Activated CD4-positive, alpha-beta T cell treated with anti-CD3 and anti-CD28 coated beads, Interleukin-2, amount 10 ng/mL, durations not matched to agents 7 days and 5 days (primary cell): ENCODE measurements around the gene SCG5. TPM values are rescaled to one million over a fixed set of nuclear protein-coding genes. Genes with fewer than 3 reads are reported as not detected.

Experiments used
- CTCF ChIA-PET: fragments of 350-600 bp; sonication (Branson Sonifier 250); formaldehyde crosslinking; loops from one replicate; lab custom pipeline; 2021; ENCODE audit warnings: antibody characterized with exemption; lab: Charles Lee
- POLR2A ChIA-PET: fragments of 350-600 bp; sonication (Branson Sonifier 250); formaldehyde crosslinking; loops from one replicate; lab custom pipeline; 2021; ENCODE audit warnings: antibody characterized with exemption; lab: Charles Lee
- DNase-seq: peaks from one replicate; pipeline ENCODE4 v3.0.0-alpha.2; 2020
- H3K27ac Mint-ChIP-seq: one replicate; pipeline ENCODE4 v1.8.0; 2021; ENCODE audit warnings: mild to moderate bottlenecking, moderate library complexity, mixed read lengths
- H3K27me3 Mint-ChIP-seq: one replicate; pipeline ENCODE4 v1.8.0; 2021; ENCODE audit warnings: mixed read lengths
- H3K36me3 Mint-ChIP-seq: one replicate; pipeline ENCODE4 v1.8.0; 2021; ENCODE audit warnings: low read depth, mixed read lengths
- H3K4me1 Mint-ChIP-seq: one replicate; pipeline ENCODE4 v1.8.0; 2021; ENCODE audit warnings: mixed read lengths
- H3K4me3 Mint-ChIP-seq: one replicate; pipeline ENCODE4 v1.8.0; 2021; ENCODE audit warnings: mild to moderate bottlenecking, moderate library complexity, mixed read lengths
- H3K9me3 Mint-ChIP-seq: one replicate; pipeline ENCODE4 v1.8.0; 2021; ENCODE audit warnings: mixed read lengths
- total RNA-seq, 2 experiments: library from RNA; stranded (reverse); gene quantifications; one replicate each; pipeline ENCODE4 v1.2.3, GENCODE V29; 2021

The SCG5 gene
- total RNA-seq, 2 experiments from 2014 or later: 2.5 to 3.7 TPM

DNA sequence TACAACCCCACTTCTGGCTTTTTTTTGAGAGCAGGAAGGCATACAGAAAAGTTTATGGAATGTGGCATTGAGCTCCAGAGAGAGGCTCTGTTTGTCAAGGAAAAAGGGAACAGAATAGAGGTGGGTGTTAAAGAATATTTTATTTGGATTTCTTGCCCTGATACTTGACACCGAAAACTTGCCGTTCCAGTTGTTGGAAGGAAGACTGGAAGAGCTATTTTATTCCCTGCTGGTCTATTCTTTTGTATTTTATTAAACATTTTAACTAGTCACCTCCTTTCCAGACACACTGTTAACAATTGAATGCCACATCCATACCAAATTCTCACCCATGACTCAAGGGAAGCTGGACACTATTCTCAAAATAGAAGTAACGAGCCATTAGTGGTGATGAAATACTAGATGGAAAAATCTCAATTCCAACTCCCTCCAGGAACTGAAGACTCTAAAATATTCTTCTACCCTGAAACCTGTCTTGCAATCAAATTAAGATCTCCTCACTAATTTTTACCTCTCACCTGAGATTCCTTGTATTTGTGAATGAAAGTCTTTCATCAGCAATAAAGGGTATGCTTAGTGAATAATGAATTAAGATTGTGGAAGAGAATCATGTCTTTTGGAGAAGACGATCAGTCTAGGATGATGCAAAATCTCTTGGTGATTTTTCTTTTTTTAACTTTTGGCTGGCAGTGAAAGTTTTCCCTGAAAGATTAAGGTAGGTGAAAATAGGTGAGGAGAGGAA, 104.8 kb downstream of the SCG5 start:
- no peak for DNase-seq
- ChIA-PET CTCF (no interaction called here), POLR2A (no interaction called here)
- Mint-ChIP-seq H3K4me3 (no peak overlapping the region), H3K36me3 (no peaks in the 10 kb centered on the region), H3K9me3 (no peaks in the 10 kb centered on the region), H3K27ac (no peak overlapping the region), H3K4me1 (no peaks in the 10 kb centered on the region), H3K27me3 (peaks cover 29% of the 10 kb centered on the region)

Other genes with a start within 250 kb of the SCG5 start
- 1 to 10 TPM in 1 of 2 experiments, under 1 TPM in 1; 0.77 to 1.2 TPM for gene GOLGA8K, start 238.4 kb upstream of the SCG5 start, total RNA-seq
- 1 to 10 TPM; 5.0 to 7.2 TPM for gene GOLGA8O, start 186.1 kb upstream of the SCG5 start, total RNA-seq
- gene GOLGA8N, start 48.3 kb upstream of the SCG5 start, total RNA-seq: 1 to 10 TPM; 8.1 to 9.2 TPM
- 100 to 1,000 TPM; 148 to 160 TPM for gene ARHGAP11A, start 26.2 kb upstream of the SCG5 start, total RNA-seq
- gene GREM1, start 76.3 kb downstream of the SCG5 start, total RNA-seq: not detected